ENCODE results near the gene ZNF12.

GRCh38 chr7:6646465-6646864 lies 60.3 kb downstream of the ZNF12 start:
- TF ChIP-seq CTCF (IDR thresholded peaks at IDR 0.05) (no peak), POLR2A (IDR thresholded peaks at IDR 0.05) (no peak)
